ENCODE data around the gene TNFRSF6B. TPM values are rescaled to one million over a fixed set of nuclear protein-coding genes. Genes with fewer than 3 reads are reported as not detected.

Gene TNFRSF6B
- total RNA-seq, 1 donor from 2014 or later, result not detected

DNA sequence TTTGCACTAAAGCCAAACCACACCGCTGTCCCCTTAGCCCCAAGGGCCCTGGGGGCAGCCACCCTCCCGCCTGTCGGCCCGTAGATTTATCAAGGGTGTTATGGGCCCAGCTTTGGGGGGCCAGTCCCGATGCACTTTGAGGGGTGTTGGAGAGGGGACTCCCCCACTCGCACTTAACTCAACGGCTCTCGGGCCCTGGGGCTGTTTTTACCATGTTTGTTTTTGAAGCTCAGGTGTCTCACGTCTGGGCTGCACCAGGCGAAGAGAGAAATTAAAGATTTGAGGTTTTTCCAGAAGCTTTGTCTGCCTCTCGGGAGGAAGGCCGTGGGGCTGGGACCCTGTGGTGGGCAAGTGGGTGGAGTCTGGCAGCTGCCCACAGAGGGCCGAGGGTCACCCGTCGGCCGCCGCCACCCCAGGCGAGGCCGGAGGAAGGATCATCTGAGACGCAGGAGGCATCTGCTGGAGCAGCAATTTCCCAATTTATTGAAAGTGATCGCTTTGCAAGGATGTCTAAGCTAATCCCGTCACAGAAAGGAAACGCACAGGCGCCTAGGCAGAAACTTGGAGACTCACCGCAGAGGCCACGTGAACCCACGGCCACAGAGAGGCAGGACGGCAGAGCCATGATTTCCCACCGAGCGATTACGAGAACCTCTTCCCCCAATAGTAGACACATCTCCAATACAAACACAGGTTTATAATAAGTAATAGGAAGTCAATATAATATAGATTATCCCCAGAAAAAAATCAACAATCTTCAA, 46.9 kb downstream of the TNFRSF6B start:
- H3K36me3 Mint-ChIP-seq (ENCODE audit: low read depth), result peaks cover 4% of the 10 kb centered on the region
- peak overlapping the region; percentile 80 for H3K4me3 Mint-ChIP-seq
- H3K9me3 Mint-ChIP-seq, result no peaks in the 10 kb centered on the region
- TF ChIP-seq CTCF (conservative IDR thresholded peaks at IDR 0.05), result no peak
- no peak overlapping the region for H3K27ac Mint-ChIP-seq (ENCODE audit: unreplicated experiment)
- H3K4me1 Mint-ChIP-seq, result no peaks in the 10 kb centered on the region
- no peak for DNase-seq (ENCODE audit: low read depth, low spot score)
- H3K27me3 Mint-ChIP-seq (ENCODE audit: low read depth), result peaks cover 4% of the 10 kb centered on the region

DNA sequence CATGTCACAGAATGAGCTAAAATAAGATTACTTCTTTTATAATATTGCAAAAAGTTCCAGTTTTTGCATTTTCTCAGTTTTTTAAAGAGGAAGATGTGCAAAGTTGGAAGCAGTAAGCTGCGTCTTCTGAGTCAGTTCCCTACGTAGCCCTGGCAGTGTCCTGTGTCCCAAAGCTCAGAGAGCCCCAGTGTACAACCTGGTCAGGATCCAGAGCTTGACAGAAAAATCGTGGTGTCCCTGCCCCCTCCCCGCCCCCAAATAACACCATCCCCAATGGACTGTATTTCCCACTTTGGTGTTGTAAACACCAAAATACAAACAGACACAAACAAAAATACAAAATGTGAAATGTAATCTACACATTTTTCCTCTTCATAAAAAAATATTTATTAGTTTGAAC, 47.7 kb downstream of the TNFRSF6B start:
- DNase-seq (ENCODE audit: low read depth, low spot score), result no peak
- Mint-ChIP-seq H3K27ac (ENCODE audit: unreplicated experiment) (no peak overlapping the region), H3K27me3 (ENCODE audit: low read depth) (peaks cover 4% of the 10 kb centered on the region), H3K36me3 (ENCODE audit: low read depth) (peaks cover 7% of the 10 kb centered on the region), H3K4me3 (peak overlapping the region; percentile 80), H3K4me1 (no peaks in the 10 kb centered on the region), H3K9me3 (no peaks in the 10 kb centered on the region)
- TF ChIP-seq CTCF (conservative IDR thresholded peaks at IDR 0.05), result no peak

GRCh38 chr20:63744574-63745423, 48.3 kb downstream of the TNFRSF6B start:
- no peaks in the 10 kb centered on the region for H3K4me1 Mint-ChIP-seq
- no peaks in the 10 kb centered on the region for H3K9me3 Mint-ChIP-seq
- peaks cover 7% of the 10 kb centered on the region for H3K36me3 Mint-ChIP-seq (ENCODE audit: low read depth)
- no peak overlapping the region for H3K27ac Mint-ChIP-seq (ENCODE audit: unreplicated experiment)
- no peak for DNase-seq (ENCODE audit: low read depth, low spot score)
- no peak for TF ChIP-seq CTCF (conservative IDR thresholded peaks at IDR 0.05)
- peak overlapping the region; percentile 71 for H3K4me3 Mint-ChIP-seq
- peaks cover 4% of the 10 kb centered on the region for H3K27me3 Mint-ChIP-seq (ENCODE audit: low read depth)

GRCh38 chr20:63745424-63745805, 49.0 kb downstream of the TNFRSF6B start:
- peak overlapping the region; percentile 71 for H3K4me3 Mint-ChIP-seq
- H3K36me3 Mint-ChIP-seq (ENCODE audit: low read depth), result peaks cover 7% of the 10 kb centered on the region
- no peak for DNase-seq (ENCODE audit: low read depth, low spot score)
- TF ChIP-seq CTCF (conservative IDR thresholded peaks at IDR 0.05), result no peak
- H3K4me1 Mint-ChIP-seq, result no peaks in the 10 kb centered on the region
- H3K27me3 Mint-ChIP-seq (ENCODE audit: low read depth), result peaks cover 4% of the 10 kb centered on the region
- H3K27ac Mint-ChIP-seq (ENCODE audit: unreplicated experiment), result no peak overlapping the region
- no peaks in the 10 kb centered on the region for H3K9me3 Mint-ChIP-seq

GRCh38 chr20:63745961-63746731, 49.7 kb downstream of the TNFRSF6B start:
- TF ChIP-seq CTCF (conservative IDR thresholded peaks at IDR 0.05), result no peak
- no peak for DNase-seq (ENCODE audit: low read depth, low spot score)
- Mint-ChIP-seq H3K27me3 (ENCODE audit: low read depth) (peaks cover 4% of the 10 kb centered on the region), H3K9me3 (no peaks in the 10 kb centered on the region), H3K36me3 (ENCODE audit: low read depth) (peaks cover 7% of the 10 kb centered on the region), H3K27ac (ENCODE audit: unreplicated experiment) (no peak overlapping the region), H3K4me3 (peak overlapping the region; percentile 71), H3K4me1 (peaks cover 3% of the 10 kb centered on the region)

All from neural crest cell (in vitro differentiated cells).